Measurements from ENCODE around the gene CIP2A. TPM values are rescaled to one million over a fixed set of nuclear protein-coding genes. Genes with fewer than 3 reads are reported as not detected.
A peak's percentile ranks its signal among the peaks of the same experiment; 100 is the strongest.

CIP2A gene
- total RNA-seq, 1 experiment from 2014 or later = 24.9 TPM

- no peak for DNase-seq (ENCODE audit: low read depth, low spot score)
- in situ Hi-C loops (cut with HindIII; ENCODE audit: low pct_unique_long_range_greater_than_20kb, low sequenced_read_pairs) = no loop called here
These were observed 11.2 kb downstream of the CIP2A start for GRCh38 chr3:108578064-108578463.

GRCh38 chr3:108569336-108569735 is 19.9 kb downstream of the CIP2A start:
- no peak for DNase-seq (ENCODE audit: low read depth, low spot score)
- in situ Hi-C loops (cut with HindIII; ENCODE audit: low pct_unique_long_range_greater_than_20kb, low sequenced_read_pairs) = no loop called here

- in situ Hi-C loops (cut with HindIII; ENCODE audit: low pct_unique_long_range_greater_than_20kb, low sequenced_read_pairs) = no loop called here
These were observed 22.6 kb downstream of the CIP2A start for GRCh38 chr3:108566599-108566998.

DNA sequence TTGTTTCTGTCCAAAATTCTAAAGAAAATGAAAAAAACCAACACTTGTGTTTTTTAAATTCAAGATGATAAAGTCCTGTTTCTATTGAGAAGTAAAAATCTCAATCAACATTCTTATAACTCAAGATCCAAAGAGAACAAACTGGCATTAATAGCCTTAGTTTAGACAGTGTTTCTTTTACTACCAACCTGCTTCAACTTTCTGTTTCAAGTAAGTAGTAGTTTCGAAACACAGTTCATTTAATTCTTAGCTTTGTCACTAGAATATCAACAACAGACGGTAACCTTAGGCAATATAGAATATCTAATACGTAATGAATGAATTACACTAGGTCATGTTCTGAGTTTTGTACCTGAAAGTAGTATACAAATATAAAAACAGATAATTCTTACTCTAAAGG is 23.7 kb downstream of the CIP2A start:
- DNase-seq (ENCODE audit: low read depth, low spot score) = no peak
- in situ Hi-C loops (cut with HindIII; ENCODE audit: low pct_unique_long_range_greater_than_20kb, low sequenced_read_pairs) = no loop called here

More at GRCh38 chr3:108566599-108566998, 22.6 kb downstream of the CIP2A start:
- DNase-seq (ENCODE audit: low read depth, low spot score) = no peak

DNA sequence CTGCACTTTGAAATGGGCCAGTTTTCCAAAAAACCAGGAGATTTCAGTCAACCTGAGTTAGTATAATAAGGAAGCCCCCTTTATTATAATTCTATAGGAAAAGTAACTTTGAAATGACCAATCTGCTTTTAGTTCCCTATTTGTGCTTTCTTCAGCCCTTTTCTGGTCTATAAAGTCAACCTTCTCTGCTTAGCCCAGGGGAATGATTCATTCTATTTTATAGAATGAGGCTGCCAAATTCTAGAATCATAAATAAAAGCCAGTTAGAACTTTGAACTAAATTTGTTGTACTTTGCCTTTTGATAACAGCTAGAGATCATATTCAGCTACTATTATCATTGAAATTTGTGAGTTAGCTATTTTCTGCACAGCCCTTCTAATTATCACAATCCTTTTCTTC is 24.7 kb downstream of the CIP2A start:
- no peak for DNase-seq (ENCODE audit: low read depth, low spot score)
- in situ Hi-C loops (cut with HindIII; ENCODE audit: low pct_unique_long_range_greater_than_20kb, low sequenced_read_pairs) = no loop called here

DNA sequence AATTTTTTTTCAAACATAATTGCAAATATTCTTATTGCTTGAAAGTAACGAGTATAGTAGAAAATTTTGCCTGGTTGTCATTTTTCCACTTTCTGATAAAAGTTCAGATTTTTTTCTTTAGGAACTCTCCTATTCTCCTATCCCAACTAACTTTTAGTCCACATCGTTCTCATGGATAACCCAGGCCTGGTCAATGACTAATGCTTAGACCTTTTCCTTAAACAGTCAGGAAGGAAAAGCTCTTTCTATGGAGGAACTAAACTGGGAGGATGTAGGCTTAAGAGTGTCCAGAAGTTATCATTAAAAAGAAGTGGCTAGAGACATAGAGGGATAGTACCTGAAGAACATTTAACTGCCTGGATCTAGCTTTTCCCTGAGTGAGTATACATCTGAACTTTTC is 26.7 kb downstream of the CIP2A start:
- DNase-seq (ENCODE audit: low read depth, low spot score) = no peak
- in situ Hi-C loops (cut with HindIII; ENCODE audit: low pct_unique_long_range_greater_than_20kb, low sequenced_read_pairs) = no loop called here

- in situ Hi-C loops (cut with HindIII; ENCODE audit: low pct_unique_long_range_greater_than_20kb, low sequenced_read_pairs) = no loop called here
- no peak for DNase-seq (ENCODE audit: low read depth, low spot score)
These were observed 33.2 kb downstream of the CIP2A start for GRCh38 chr3:108555966-108556581.

DNA sequence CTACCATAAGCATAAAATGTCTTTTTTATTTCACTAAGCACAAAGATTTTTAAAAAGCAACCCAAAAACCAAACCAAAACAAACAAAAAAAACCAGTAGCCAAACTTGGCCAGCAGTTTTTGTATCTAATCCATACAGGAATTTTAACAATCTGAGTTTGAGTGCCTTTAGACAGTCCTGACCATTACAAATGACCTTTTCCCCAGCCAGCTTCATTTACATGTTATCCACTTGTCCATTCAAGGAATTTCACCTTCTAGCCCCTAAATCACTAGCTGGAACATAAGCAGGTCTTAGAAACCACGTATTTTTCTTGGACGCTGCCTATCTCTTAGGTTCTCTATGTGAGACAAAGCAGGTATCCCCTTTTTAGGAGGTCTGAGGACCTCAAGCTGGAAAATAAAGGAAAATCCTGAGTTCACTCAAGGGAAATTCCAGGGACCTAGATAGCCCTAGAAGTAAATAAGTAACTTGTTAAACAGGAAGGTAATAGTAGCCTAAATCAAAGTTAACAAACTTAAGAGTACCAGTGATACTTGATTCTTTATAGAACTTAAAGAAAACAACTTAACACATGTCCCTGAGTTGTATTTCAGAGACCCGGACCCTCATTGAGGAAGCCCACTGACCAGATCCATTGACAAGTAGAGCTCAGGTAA is 34.2 kb downstream of the CIP2A start:
- in situ Hi-C loops (cut with HindIII; ENCODE audit: low pct_unique_long_range_greater_than_20kb, low sequenced_read_pairs) = no loop called here
- DNase-seq (ENCODE audit: low read depth, low spot score) = no peak

GRCh38 chr3:108554229-108554628 is 35.0 kb downstream of the CIP2A start:
- DNase-seq (ENCODE audit: low read depth, low spot score) = no peak
- in situ Hi-C loops (cut with HindIII; ENCODE audit: low pct_unique_long_range_greater_than_20kb, low sequenced_read_pairs) = no loop called here

DNA sequence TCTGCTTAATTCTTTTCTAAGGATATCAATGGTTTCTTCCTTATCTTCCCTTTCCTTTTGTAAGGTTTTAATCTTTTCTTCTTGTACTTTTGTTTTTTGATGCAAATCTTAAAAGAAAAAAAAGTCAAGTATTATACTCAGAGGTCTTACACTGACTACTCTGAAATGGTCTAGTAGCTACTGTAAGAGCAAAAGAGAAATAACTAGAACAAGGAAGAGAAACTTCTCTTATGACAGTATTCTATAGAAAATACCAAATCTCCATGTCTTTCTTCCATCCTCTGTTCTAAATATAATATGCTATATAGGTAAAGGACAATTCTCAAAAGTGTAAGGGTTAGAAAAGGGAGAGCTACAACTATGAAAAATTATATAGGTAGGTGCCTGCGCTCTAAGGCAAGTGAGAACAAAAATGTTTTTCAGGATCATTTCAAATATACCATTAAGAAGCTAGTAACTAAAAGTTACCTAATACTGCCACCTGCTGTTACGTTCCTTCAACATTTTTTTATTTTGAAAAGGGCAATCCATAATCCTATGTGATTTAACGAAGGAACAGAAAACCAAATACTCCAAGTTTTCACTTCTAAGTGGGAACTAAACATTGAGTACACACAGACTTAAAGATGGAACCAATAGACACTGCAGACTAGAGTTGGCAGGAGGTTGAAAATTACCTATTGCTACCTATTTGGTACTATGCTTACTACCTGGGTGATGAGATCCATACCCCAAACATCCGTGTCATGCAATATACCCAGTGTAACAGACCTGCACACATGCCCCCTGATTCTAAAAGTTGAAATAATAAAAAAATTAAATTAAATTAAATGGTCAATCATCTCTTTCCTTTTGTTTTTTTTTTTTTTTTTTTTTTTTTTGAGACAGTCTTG is 36.7 kb downstream of the CIP2A start:
- DNase-seq (ENCODE audit: low read depth, low spot score) = peak; percentile 75
- in situ Hi-C loops (cut with HindIII; ENCODE audit: low pct_unique_long_range_greater_than_20kb, low sequenced_read_pairs) = no loop called here

DNA sequence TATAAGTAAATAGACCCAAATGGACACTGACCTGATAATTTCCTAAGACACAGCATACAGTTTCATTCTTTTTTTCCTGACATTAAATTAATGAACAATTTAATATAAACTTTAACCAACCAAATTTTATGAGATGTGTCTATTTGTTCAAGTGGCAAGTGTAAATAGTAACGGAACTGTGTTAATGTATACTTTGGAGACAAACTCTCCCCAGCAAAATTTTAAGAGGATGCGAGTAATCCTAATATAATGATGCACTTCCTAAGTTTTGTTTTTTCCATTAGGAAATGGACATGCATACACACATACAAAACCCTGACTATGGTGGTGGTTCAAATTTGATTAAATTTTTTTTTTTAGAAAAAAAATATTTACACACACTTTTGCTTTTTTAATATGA is 40.4 kb downstream of the CIP2A start:
- in situ Hi-C loops (cut with HindIII; ENCODE audit: low pct_unique_long_range_greater_than_20kb, low sequenced_read_pairs) = no loop called here
- DNase-seq (ENCODE audit: low read depth, low spot score) = no peak

- DNase-seq (ENCODE audit: low read depth, low spot score) = no peak
- in situ Hi-C loops (cut with HindIII; ENCODE audit: low pct_unique_long_range_greater_than_20kb, low sequenced_read_pairs) = no loop called here
These were observed 40.9 kb downstream of the CIP2A start for GRCh38 chr3:108548304-108548703.

GRCh38 chr3:108546692-108547091 is 42.5 kb downstream of the CIP2A start:
- DNase-seq (ENCODE audit: low read depth, low spot score) = no peak
- in situ Hi-C loops (cut with HindIII; ENCODE audit: low pct_unique_long_range_greater_than_20kb, low sequenced_read_pairs) = no loop called here

DNA sequence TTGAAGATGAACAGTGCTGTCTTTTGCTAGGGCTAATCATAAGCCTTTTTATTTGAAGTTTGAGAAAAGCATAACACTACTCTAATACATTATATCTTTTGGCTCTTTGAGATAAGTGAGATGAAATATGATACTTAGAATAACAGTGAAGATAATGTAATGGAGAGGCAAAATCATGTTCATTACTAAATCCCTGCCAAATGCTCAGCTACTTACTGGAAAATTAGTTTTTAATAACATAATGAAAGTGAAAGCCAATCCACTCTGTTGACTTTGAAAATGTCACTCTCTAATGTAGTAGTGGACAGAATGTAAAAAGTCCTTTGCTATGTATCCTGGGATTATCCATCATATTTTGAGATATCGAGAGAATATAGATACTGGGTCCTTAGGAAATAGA is 43.0 kb downstream of the CIP2A start:
- in situ Hi-C loops (cut with HindIII; ENCODE audit: low pct_unique_long_range_greater_than_20kb, low sequenced_read_pairs) = no loop called here
- no peak for DNase-seq (ENCODE audit: low read depth, low spot score)

- DNase-seq (ENCODE audit: low read depth, low spot score) = no peak
- in situ Hi-C loops (cut with HindIII; ENCODE audit: low pct_unique_long_range_greater_than_20kb, low sequenced_read_pairs) = no loop called here
These were observed 51.2 kb downstream of the CIP2A start for GRCh38 chr3:108538083-108538482.

GRCh38 chr3:108528459-108529252 is 60.6 kb downstream of the CIP2A start:
- in situ Hi-C loops (cut with HindIII; ENCODE audit: low pct_unique_long_range_greater_than_20kb, low sequenced_read_pairs) = no loop called here
- no peak for DNase-seq (ENCODE audit: low read depth, low spot score)

- in situ Hi-C loops (cut with HindIII; ENCODE audit: low pct_unique_long_range_greater_than_20kb, low sequenced_read_pairs) = no loop called here
- DNase-seq (ENCODE audit: low read depth, low spot score) = no peak
These were observed 61.4 kb downstream of the CIP2A start for GRCh38 chr3:108527817-108528216.

DNA sequence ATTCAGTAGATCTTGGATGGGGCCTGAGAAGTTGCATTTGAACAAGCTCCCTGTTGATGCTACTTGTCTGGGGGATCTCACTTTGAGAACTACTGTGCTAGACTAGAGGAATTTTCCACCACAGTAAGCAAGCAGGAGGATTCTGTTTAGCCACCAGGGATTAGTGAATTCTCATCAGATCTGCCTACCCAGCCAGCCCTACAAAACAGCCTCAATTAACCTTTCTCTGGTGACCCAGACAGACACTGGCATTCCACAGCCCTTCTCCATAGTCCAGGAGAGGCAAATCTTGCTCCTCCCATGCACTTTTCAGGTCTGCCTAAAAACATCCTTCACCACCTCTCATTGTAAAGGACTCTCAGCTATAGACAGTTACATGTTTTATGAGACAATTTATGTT is 62.1 kb downstream of the CIP2A start:
- no peak for DNase-seq (ENCODE audit: low read depth, low spot score)
- in situ Hi-C loops (cut with HindIII; ENCODE audit: low pct_unique_long_range_greater_than_20kb, low sequenced_read_pairs) = no loop called here
